AG04450 (cell line): ENCODE results near the gene RAB31. TPM values are rescaled to one million over a fixed set of nuclear protein-coding genes. Genes with fewer than 3 reads are reported as not detected.

Experiments used
- CTCF ChIA-PET: fragments of 300-600, 350-600 bp; formaldehyde crosslinking; extraction: SDS; loops from one replicate; lab custom pipeline; 2022; ENCODE audit warnings: antibody characterized with exemption, inconsistent platforms; lab: Charles Lee
- POLR2A ChIA-PET: fragments of 350-600 bp; formaldehyde crosslinking; extraction: SDS; loops from one replicate; lab custom pipeline; 2021; ENCODE audit warnings: antibody characterized with exemption, inconsistent platforms; lab: Yijun Ruan, JAX
- DNase-seq: peaks from one replicate; pipeline ENCODE4 v3.0.0-alpha.2; 2011; ENCODE audit warnings: low read depth, low spot score
- H3K27ac ChIP-seq: one replicate; pipeline ENCODE4 v1.5.1; 2012; ENCODE audit warnings: low read depth, low read length, control low read depth
- H3K27me3 ChIP-seq: one replicate; pipeline ENCODE4 v1.6.0; 2012; ENCODE audit warnings: low read length; ENCODE audit not compliant: control insufficient read depth, insufficient read depth
- H3K4me3 ChIP-seq: 2 replicates; pipeline ENCODE4 v1.5.1; 2011; ENCODE audit warnings: mild to moderate bottlenecking, low read depth, low read length, control low read depth
- H3K9me3 ChIP-seq: 2 replicates; pipeline ENCODE4 v1.5.1; 2012; ENCODE audit warnings: low read length; ENCODE audit not compliant: control insufficient read depth, insufficient read depth
- CTCF ChIP-seq: IDR thresholded peaks from 2 replicates; pipeline ENCODE4 v1.5.1; 2011; ENCODE audit warnings: low read depth, low read length, control low read depth, inconsistent platforms
- polyA plus RNA-seq: library from polyadenylated mRNA; depleted of rRNA; stranded (reverse); fragments of >200 nt; gene quantifications from 2 replicates; pipeline ENCODE4 v1.2.3, GENCODE V29; 2011

The RAB31 gene
- polyA plus RNA-seq, 1 experiment, result 43.7 TPM

- peak overlapping the region; percentile 21 for H3K27ac ChIP-seq
- no peaks in the 10 kb centered on the region for H3K9me3 ChIP-seq
- CTCF ChIA-PET, result interaction anchor here (0.6 to 1.3 kb wide), 6 partner anchors 10 to 197 kb away, joined by 3 to 7 read pairs (median 4); no protein-coding TSS in a partner anchor
- TF ChIP-seq CTCF, result peak; percentile 96
- no peak for DNase-seq
- no peak overlapping the region for H3K4me3 ChIP-seq
- H3K27me3 ChIP-seq, result no peaks in the 10 kb centered on the region
- POLR2A ChIA-PET, result no interaction called here
Observed at GRCh38 chr18:9771261-9771976, 63.3 kb downstream of the RAB31 start.

- Histone ChIP-seq H3K4me3 (no peak overlapping the region), H3K27me3 (no peaks in the 10 kb centered on the region), H3K9me3 (no peaks in the 10 kb centered on the region), H3K27ac (no peak overlapping the region)
- ChIA-PET CTCF (interaction anchor here (0.6 kb wide), 1 partner anchor 31 kb away, joined by 3 read pairs; no protein-coding TSS in a partner anchor), POLR2A (no interaction called here)
- DNase-seq, result no peak
- TF ChIP-seq CTCF, result no peak
Observed at GRCh38 chr18:9771977-9772660, 64.0 kb downstream of the RAB31 start.

GRCh38 chr18:9772847-9773677, 65.0 kb downstream of the RAB31 start:
- H3K27me3 ChIP-seq, result no peaks in the 10 kb centered on the region
- no peak overlapping the region for H3K27ac ChIP-seq
- ChIA-PET CTCF (no interaction called here), POLR2A (no interaction called here)
- TF ChIP-seq CTCF, result no peak
- no peak for DNase-seq
- H3K4me3 ChIP-seq, result no peak overlapping the region
- no peaks in the 10 kb centered on the region for H3K9me3 ChIP-seq

- no peak for DNase-seq
- H3K9me3 ChIP-seq, result no peaks in the 10 kb centered on the region
- no peak for TF ChIP-seq CTCF
- CTCF ChIA-PET, result interaction anchor here (0.5 kb wide), 1 partner anchor 59 kb away, joined by 5 read pairs; no protein-coding TSS in a partner anchor
- POLR2A ChIA-PET, result no interaction called here
- H3K27me3 ChIP-seq, result no peaks in the 10 kb centered on the region
- H3K4me3 ChIP-seq, result no peak overlapping the region
- H3K27ac ChIP-seq, result no peak overlapping the region
Observed at GRCh38 chr18:9774150-9774549, 66.0 kb downstream of the RAB31 start.
